Erythroblast (primary cell): ENCODE measurements around the gene CLCNKB.
"Not testable (repeated sequence)": the region's sequence is repeated elsewhere in the genome, so short reads cannot be mapped to it uniquely, and the experiment has no call there.

ENCODE experiments used
- DNase-seq, 2 experiments: peaks; one replicate each; lab custom pipeline; 2025; lab: John Stamatoyannopoulos, UW
- GATA1 ChIP-seq: IDR thresholded peaks from 2 replicates; pipeline ENCODE4 v1.6.1; 2011; ENCODE audit warnings: low read depth, mild to moderate bottlenecking, control low read depth, low read length, moderate library complexity
- POLR2A ChIP-seq: IDR thresholded peaks from 2 replicates; pipeline ENCODE4 v1.6.1; 2011; ENCODE audit warnings: mild to moderate bottlenecking, low read length

The CLCNKB gene

DNA sequence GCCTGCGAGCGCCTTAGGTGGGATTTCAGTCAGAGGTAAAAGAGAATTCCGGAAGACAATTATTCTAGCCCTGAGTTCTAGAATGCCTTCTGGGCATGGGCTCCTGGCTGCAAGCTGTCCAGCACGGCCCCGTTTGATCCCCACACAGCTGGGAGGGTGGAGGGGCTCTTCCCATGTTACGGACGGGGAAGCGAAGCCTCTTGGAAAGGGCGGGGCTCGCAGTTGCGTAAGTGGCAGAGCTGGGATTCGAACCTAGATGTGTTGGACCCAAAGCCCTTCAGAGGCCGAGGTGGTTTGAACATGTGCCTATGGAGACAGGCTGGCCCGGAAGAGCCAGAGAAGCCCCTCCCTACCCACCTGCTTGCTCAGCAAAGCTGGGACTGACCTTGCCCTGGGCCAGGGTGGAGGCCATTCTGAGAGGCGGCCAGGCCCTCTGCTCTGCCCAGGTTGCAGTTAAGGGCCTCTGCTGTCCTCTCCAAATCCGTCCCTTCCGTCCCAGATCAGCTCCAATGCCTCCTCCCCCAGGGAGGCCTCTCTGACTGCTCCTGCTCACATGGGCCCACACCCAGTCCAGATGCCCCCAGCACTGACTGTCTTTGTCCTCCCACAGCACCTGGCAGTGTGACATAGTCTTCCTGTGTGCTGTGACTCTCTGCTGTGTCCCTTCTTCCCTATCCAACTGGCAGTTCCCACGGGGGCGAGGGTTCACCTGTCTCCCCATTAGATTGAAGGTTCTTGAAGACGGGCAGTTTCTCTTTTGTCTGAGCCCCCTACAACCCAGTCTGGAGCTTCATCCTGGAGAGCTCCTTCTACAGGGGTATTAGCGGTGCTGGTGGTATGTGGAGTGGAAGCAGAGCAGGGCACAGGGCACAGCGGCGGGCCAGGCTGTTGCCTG lies 24.6 kb upstream of the CLCNKB start:
- DNase-seq = no peak
- TF ChIP-seq POLR2A (no peak), GATA1 (no peak)

DNA sequence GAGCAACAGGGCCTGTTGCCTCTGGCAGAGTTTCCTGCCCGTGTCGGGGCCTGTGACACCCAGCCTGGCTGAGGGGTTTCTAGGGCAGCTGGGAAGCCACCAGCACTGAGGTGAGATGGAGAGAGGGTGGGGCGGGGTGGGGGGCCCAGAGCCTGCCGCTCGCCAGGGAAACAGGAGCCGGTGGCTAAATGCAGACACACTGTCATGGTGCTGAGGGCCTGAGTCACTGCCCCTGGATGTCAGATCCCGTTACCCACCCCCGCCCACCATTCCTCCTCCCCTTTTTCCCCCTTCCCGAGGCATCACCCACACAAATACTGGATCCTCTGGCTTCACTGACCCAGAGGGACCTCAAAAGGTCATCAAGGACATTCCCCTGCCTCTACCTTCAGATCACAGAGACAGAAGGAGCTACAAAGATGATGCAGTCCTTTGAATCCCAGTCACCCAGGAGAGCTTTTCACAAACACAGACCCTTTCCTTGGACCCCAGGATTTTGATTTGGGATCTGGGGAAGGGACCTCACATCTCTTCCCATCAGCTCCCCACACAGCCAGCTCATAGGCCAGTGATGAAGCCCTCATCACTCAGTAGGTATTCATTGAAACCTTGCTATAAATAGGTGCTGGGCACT lies 23.8 kb upstream of the CLCNKB start:
- no peak for DNase-seq
- TF ChIP-seq POLR2A (no peak), GATA1 (no peak)

GRCh38 chr1:16020325-16020724 lies 23.3 kb upstream of the CLCNKB start:
- no peak for TF ChIP-seq GATA1
- no peak for TF ChIP-seq POLR2A
- no peak for DNase-seq

DNA sequence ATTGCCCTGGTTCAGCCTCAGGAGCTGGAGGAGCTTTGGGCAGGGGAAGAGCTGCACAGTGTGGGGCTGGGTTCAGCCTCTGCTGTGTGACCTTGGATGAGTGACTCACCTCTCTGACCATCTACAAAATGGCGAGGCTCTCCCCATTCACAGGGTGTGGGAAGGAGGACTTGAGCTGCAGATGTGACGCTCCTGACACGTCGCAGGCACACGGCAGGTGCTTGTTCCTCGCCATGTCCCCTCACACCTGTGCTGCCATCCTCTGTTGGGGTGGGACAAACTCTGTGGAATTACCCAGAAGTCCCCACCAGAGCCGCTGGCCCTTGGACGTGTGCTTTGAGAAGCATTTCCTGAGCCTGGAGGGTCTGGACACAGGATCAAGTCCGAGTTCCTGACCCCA lies 22.7 kb upstream of the CLCNKB start:
- DNase-seq = not testable (repeated sequence)

DNA sequence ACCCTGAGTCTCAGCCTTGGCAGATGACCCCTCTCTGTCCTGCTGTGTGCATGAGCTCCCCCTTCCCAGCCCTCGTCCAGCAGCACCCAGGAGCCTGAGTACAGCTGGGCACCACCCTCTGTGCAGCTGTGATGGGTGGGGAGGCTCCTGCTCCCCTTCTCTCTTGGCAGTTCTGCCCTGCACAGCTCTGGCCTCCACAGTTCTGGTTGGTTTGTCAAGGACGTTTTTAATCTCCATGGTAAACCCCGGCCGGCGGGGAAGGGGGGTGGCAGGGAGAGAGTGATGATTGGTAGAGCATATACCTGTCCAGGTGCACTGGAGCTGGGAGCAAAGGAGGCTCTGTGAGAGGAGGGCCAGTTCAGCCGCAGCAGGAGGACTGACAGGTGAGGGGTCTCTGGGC lies 21.9 kb upstream of the CLCNKB start, which contains the start of gene CLCNKA:
TSS of gene CLCNKA (plus strand) at position 356 of the 400 bp plus-strand sequence. CDS start 584 bp downstream, outside the sequence.
- TF ChIP-seq GATA1 (no peak), POLR2A (no peak)
- DNase-seq = no peak

DNA sequence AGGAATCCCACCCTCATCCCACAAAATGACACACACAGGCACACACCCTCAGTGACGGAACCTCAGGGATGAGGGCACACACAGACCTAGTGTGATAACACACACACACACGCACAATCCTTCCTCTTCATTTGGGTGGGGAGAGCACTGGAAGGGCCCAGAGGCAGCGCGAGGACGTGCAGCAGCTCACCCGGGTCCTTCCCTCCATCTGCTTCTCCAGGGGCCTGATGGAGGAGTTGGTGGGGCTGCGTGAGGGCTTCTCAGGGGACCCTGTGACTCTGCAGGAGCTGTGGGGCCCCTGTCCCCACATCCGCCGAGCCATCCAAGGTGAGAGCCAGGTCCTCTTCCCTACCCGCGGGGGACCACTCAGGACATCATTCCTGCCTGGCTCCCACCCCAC lies 21.2 kb upstream of the CLCNKB start:
- DNase-seq = no peak

GRCh38 chr1:16023050-16023653 lies 20.4 kb upstream of the CLCNKB start:
- DNase-seq = no peak
- TF ChIP-seq GATA1 (no peak), POLR2A (no peak)

More for the DNA sequence above, 21.2 kb upstream of the CLCNKB start:
- TF ChIP-seq GATA1 (no peak), POLR2A (no peak)

GRCh38 chr1:16026302-16026701 lies 17.3 kb upstream of the CLCNKB start:
- not testable (repeated sequence) for DNase-seq

DNA sequence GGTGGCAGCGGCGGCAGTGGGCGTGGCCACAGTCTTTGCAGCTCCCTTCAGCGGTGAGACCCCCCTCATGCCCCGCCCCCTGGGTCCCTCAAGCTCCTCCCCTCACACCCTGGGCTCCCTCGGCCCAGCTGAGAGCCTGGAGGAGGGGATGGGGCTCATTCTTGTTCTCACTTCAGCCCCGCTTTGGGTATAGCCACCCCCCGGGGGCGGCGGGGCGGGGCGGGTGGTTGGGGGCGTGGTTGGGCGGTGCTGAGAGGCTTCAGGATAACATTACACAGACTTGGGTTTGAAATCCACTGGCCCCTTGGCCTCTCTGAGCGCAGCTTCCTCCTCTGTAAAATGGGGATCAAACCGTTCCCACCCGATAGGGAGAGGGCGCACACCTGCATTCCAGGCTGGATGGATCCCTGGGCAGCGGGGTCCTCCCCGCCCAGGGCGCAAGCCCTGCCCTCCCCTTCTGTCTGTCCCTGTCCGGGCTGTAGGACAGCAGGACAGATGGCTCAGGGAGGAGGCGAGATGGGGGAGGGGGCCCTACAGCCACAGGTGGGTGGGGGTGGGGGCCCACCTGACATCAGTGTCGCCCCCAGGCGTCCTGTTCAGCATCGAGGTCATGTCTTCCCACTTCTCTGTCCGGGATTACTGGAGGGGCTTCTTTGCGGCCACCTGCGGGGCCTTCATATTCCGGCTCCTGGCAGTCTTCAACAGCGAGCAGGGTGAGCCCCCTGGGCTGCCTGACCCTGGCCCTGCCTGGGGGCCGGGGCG lies 16.7 kb upstream of the CLCNKB start:
- DNase-seq = no peak
- TF ChIP-seq GATA1 = no peak
- no peak for TF ChIP-seq POLR2A

- no peak for DNase-seq
- TF ChIP-seq POLR2A (no peak), GATA1 (no peak)
These were observed 15.2 kb upstream of the CLCNKB start for GRCh38 chr1:16028237-16029002.

DNA sequence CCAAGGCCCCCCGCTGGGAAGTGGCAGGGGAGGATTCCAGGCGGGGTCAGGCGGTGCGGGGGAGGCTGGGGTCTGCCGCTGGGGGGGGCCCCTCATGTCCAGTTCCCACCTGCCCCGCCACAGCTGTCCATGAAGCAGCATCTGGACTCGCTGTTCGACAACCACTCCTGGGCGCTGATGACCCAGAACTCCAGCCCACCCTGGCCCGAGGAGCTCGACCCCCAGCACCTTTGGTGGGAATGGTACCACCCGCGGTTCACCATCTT lies 14.6 kb upstream of the CLCNKB start:
- DNase-seq = not testable (repeated sequence)

GRCh38 chr1:16029288-16029687 lies 14.3 kb upstream of the CLCNKB start:
- no peak for TF ChIP-seq GATA1
- TF ChIP-seq POLR2A = no peak
- DNase-seq = no peak

DNA sequence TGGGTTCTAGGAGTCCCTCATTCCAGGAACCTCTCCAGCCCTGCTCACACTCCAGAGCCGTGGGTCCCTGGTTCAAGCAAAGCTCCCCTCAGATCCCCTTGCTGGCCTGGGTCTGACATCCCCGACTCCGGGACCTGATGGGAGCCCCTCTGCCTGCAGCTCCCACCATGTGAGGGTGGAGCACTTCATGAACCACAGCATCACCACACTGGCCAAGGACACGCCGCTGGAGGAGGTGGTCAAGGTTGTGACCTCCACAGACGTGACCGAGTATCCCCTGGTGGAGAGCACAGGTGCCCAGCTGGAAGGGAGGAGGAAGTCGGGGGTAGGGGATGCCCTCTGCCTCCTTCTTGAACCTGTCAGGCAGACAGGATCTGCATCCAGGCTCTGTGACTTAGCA lies 12.0 kb upstream of the CLCNKB start:
- TF ChIP-seq POLR2A (no peak), GATA1 (no peak)
- no peak for DNase-seq
